ENCODE measurements around the gene CYRIA.

DNA sequence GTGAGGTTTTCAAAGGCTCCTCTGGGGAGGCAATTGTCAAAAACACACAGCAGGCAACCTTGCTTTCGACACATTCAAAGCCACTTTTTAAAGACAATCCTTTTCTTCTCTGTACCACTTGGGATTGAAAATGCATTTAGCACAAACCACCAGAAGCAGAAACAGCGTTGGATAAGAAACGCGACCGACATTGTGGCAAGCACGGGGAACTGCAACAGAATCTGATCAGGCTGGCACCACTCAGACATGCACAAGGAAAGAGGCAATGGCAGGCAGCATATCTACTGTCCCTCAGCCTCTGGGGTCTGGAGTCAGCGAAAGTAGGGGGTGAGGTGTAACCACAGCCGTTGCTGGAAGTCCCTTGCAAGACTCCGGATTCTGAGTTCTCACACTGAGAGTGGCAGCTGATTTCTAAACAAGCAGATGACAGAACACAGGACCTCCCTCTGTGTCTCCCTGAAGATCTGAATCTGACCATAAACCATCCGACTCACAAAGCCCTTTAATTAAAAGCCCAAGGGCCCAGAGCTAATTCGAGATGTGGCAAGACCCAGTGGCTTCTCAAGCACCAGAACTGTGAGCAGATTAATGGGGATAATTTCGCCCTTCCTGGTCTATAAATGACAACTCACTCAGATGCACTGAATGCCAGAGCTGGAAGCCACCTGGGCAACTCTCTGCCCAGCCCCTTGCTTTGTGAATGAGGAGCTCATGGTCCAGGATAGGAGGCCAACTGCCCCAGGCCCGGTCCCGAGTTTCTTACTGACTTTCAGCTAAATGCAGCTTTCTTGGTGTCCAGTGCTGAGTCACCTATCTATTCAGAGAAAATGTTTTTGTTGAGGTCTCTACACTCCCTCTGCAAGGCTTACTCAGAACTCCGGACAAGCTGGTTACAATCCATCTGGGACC is 29.6 kb downstream of the CYRIA start:
- TF ChIP-seq, protein P1, sequence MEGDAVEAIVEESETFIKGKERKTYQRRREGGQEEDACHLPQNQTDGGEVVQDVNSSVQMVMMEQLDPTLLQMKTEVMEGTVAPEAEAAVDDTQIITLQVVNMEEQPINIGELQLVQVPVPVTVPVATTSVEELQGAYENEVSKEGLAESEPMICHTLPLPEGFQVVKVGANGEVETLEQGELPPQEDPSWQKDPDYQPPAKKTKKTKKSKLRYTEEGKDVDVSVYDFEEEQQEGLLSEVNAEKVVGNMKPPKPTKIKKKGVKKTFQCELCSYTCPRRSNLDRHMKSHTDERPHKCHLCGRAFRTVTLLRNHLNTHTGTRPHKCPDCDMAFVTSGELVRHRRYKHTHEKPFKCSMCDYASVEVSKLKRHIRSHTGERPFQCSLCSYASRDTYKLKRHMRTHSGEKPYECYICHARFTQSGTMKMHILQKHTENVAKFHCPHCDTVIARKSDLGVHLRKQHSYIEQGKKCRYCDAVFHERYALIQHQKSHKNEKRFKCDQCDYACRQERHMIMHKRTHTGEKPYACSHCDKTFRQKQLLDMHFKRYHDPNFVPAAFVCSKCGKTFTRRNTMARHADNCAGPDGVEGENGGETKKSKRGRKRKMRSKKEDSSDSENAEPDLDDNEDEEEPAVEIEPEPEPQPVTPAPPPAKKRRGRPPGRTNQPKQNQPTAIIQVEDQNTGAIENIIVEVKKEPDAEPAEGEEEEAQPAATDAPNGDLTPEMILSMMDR (IDR thresholded peaks at IDR 0.05), result peak; percentile 10
- TF ChIP-seq EZH2 (IDR thresholded peaks at IDR 0.05) (no peak), EZH2phosphoT487 (IDR thresholded peaks at IDR 0.05) (no peak)

Measured in neural progenitor cell (in vitro differentiated cells).